PC-9 (cell line): ENCODE measurements around the gene BANP.
"Not testable (repeated sequence)": the region's sequence is repeated elsewhere in the genome, so short reads cannot be mapped to it uniquely, and the experiment has no call there.

Experiments
- CTCF ChIP-seq: fragments of 200-600 bp; sonication (generic); conservative IDR thresholded peaks from 2 replicates; pipeline ENCODE4 v1.6.1; 2017; ENCODE audit warnings: mixed run types, antibody characterized with exemption, mild to moderate bottlenecking, moderate library complexity
- EZH2 ChIP-seq: fragments of 200-600 bp; sonication (generic); IDR thresholded peaks from 2 replicates; pipeline ENCODE4 v1.8.0; 2017; ENCODE audit warnings: antibody characterized with exemption, low read depth

GRCh38 chr16:88091221-88091971 lies 140.2 kb downstream of the BANP start:
- not testable (repeated sequence) for TF ChIP-seq EZH2, CTCF
